Immature natural killer cell (primary cell): ENCODE results near the gene SLC35E1. TPM values are rescaled to one million over a fixed set of nuclear protein-coding genes. Genes with fewer than 3 reads are reported as not detected.
A peak's percentile ranks its signal among the peaks of the same experiment; 100 is the strongest.
"Not testable (repeated sequence)": the region's sequence is repeated elsewhere in the genome, so short reads cannot be mapped to it uniquely, and the experiment has no call there.

Experiments
- DNase-seq, 3 donors: peaks; one replicate each; pipeline ENCODE4 v3.0.0; 2022; ENCODE audit warnings: mixed read lengths in 1 of 3
- H3K27ac Mint-ChIP-seq, 6 donors: one replicate each; pipeline ENCODE4 v1.8.0; 2020; ENCODE audit warnings: mixed read lengths in 6 of 6, mild to moderate bottlenecking in 5 of 6, inconsistent platforms in 4 of 6, moderate library complexity in 3 of 6
- H3K27me3 Mint-ChIP-seq, 3 donors: one replicate each; pipeline ENCODE4 v1.8.0; 2020 to 2021; ENCODE audit warnings: low read depth in 3 of 3, mild to moderate bottlenecking in 3 of 3, mixed read lengths in 3 of 3, moderate library complexity in 3 of 3, inconsistent platforms in 1 of 3
- H3K36me3 Mint-ChIP-seq, 3 donors: one replicate each; pipeline ENCODE4 v1.8.0; 2020; ENCODE audit warnings: mixed read lengths in 3 of 3, inconsistent platforms in 2 of 3, mild to moderate bottlenecking in 2 of 3
- H3K4me1 Mint-ChIP-seq, 2 donors: one replicate each; pipeline ENCODE4 v1.8.0; 2020; ENCODE audit warnings: inconsistent platforms in 2 of 2, mild to moderate bottlenecking in 2 of 2, mixed read lengths in 2 of 2, moderate library complexity in 1 of 2
- H3K4me3 Mint-ChIP-seq, 5 donors: one replicate each; pipeline ENCODE4 v1.8.0; 2020; ENCODE audit warnings: mild to moderate bottlenecking in 5 of 5, mixed read lengths in 5 of 5, inconsistent platforms in 3 of 5, moderate library complexity in 3 of 5
- H3K9me3 Mint-ChIP-seq, 6 donors: one replicate each; pipeline ENCODE4 v1.8.0; 2020; ENCODE audit warnings: mild to moderate bottlenecking in 6 of 6, mixed read lengths in 6 of 6, inconsistent platforms in 4 of 6, moderate library complexity in 3 of 6
- polyA plus RNA-seq, 3 donors: library from polyadenylated mRNA; unstranded; fragments of 300-500 nt; fragmentation: Illumina TruSeq; gene quantifications; one replicate each; pipeline ENCODE4 v1.2.3, GENCODE V29; 2021

SLC35E1 gene
- polyA plus RNA-seq, 3 donors from 2014 or later, result 14.9 to 21.8 (median 20.1) TPM

GRCh38 chr19:16571283-16571682, 932 bp downstream of the SLC35E1 start:
- H3K9me3 Mint-ChIP-seq, result no peaks in the 10 kb centered on the region
- peaks cover 15 to 23% (median 21%) of the 10 kb centered on the region in 3 donors for H3K27me3 Mint-ChIP-seq
- peak overlapping the region; percentile 29 to 89 (median 76) for H3K27ac Mint-ChIP-seq
- peaks cover 7 to 25% (median 7%) of the 10 kb centered on the region in 3 donors for H3K36me3 Mint-ChIP-seq
- DNase-seq, result no peak
- peaks cover 55 to 62% of the 10 kb centered on the region in 2 donors for H3K4me1 Mint-ChIP-seq
- peak overlapping the region; percentile 70 to 81 (median 77) for H3K4me3 Mint-ChIP-seq

DNA sequence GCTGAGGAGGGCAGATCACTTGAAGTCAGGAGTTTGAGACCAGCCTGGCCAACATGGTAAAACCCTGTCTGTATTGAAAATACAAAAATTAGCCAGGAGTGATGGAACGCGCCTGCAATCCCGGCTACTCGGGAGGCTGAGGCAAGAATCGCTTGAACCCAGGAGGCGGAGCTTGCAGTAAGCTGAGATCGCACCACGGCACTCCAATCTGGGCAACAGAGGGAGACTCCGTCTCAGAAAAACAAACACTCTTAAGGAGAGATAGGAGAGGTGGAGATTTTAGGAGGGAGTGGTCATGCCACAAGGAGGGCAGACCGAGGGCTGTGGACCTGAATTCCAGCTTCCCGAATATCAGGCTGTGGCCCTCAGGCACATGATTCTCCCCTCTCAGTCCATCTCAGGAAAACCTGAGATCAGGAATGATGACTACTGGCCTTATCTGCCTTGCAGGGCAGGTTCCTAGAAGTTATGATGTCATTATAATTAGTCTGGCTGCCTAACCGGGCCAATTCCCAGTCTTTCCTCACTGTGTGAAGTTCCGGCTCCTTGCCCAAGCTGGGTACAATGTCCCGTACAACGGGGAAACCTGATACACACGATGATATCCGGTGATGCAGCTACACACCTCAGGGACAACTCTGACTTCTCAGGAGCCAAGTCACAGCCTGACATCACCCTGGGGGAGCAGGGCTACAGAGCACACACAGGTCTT, 2.5 kb downstream of the SLC35E1 start:
- peaks cover 52 to 61% of the 10 kb centered on the region in 2 donors for H3K4me1 Mint-ChIP-seq
- H3K27ac Mint-ChIP-seq, result peak overlapping the region in 5 of 6 donors; percentile 23 to 83 (median 75)
- H3K4me3 Mint-ChIP-seq, result peak overlapping the region; percentile 10 to 78 (median 47)
- no peak for DNase-seq
- peaks cover 15 to 25% (median 24%) of the 10 kb centered on the region in 3 donors for H3K27me3 Mint-ChIP-seq
- H3K9me3 Mint-ChIP-seq, result no peaks in the 10 kb centered on the region
- H3K36me3 Mint-ChIP-seq, result peaks cover 9 to 24% (median 11%) of the 10 kb centered on the region in 3 donors

DNA sequence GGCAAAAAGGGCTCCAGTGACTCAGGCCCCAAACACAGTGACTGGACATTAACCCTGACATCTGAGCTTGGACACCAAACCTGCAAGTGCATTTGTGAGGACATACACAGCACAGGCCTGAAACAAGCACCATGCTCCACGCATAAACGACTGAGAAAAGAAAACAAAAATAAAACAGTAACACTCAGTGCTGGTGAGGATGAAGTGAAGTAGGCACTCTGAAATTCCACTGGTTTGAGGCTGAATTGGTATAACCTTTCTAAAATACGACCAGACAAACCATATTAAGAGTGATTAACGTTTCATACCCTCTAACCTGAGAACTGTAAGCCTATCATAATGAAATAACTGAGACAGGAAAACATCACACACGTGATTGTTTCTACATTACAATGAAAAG, 5.5 kb downstream of the SLC35E1 start:
- Mint-ChIP-seq H3K27me3 (peaks cover 7 to 14% (median 10%) of the 10 kb centered on the region in 3 donors), H3K27ac (peak overlapping the region; percentile 97 to 100 (median 100)), H3K9me3 (no peaks in the 10 kb centered on the region), H3K36me3 (peaks cover 15 to 45% (median 24%) of the 10 kb centered on the region in 3 donors), H3K4me3 (peak overlapping the region; percentile 74 to 94 (median 83)), H3K4me1 (peaks cover 29 to 39% of the 10 kb centered on the region in 2 donors)
- DNase-seq, result no peak

DNA sequence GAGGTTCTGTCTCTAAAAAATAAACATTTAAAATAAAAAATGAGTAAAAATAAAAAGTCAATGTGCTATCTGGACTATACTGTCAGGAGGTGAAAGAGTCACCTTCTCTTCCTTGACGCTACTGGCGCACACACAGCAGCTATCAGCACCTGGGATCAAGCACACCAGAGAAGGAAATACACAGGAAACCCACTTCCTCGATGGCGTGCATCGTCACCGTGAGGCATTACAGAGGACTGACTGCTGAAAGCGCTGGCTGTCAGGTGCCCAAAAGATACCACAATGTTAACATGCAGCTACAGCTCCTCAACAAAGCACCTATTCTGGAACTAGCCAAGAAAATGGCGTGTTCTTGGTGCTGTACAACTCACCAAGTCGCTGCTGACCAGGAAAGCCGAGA, 6.1 kb downstream of the SLC35E1 start:
- peaks cover 20 to 50% (median 24%) of the 10 kb centered on the region in 3 donors for H3K36me3 Mint-ChIP-seq
- DNase-seq, result peak; percentile 85 to 88 (median 87)
- peaks cover 7 to 10% (median 9%) of the 10 kb centered on the region in 3 donors for H3K27me3 Mint-ChIP-seq
- no peaks in the 10 kb centered on the region for H3K9me3 Mint-ChIP-seq
- H3K4me1 Mint-ChIP-seq, result peaks cover 24 to 33% of the 10 kb centered on the region in 2 donors
- H3K4me3 Mint-ChIP-seq, result peak overlapping the region; percentile 74 to 94 (median 83)
- peak overlapping the region; percentile 97 to 100 (median 100) for H3K27ac Mint-ChIP-seq

GRCh38 chr19:16564842-16565241, 7.4 kb downstream of the SLC35E1 start:
- no peaks in the 10 kb centered on the region for H3K9me3 Mint-ChIP-seq

GRCh38 chr19:16562608-16563025, 9.6 kb downstream of the SLC35E1 start:
- H3K4me1 Mint-ChIP-seq, result peaks cover 18 to 20% of the 10 kb centered on the region in 2 donors
- H3K9me3 Mint-ChIP-seq, result no peaks in the 10 kb centered on the region
- no peak for DNase-seq
- H3K27ac Mint-ChIP-seq, result no peak overlapping the region
- H3K27me3 Mint-ChIP-seq, result peaks cover 0 to 6% (median 5%) of the 10 kb centered on the region in 3 donors
- H3K36me3 Mint-ChIP-seq, result peaks cover 26 to 47% (median 34%) of the 10 kb centered on the region in 3 donors
- no peak overlapping the region for H3K4me3 Mint-ChIP-seq

More at GRCh38 chr19:16564842-16565241, 7.4 kb downstream of the SLC35E1 start:
- peaks cover 25 to 57% (median 29%) of the 10 kb centered on the region in 3 donors for H3K36me3 Mint-ChIP-seq
- H3K4me1 Mint-ChIP-seq, result peaks cover 20 to 21% of the 10 kb centered on the region in 2 donors
- no peak for DNase-seq
- H3K27me3 Mint-ChIP-seq, result peaks cover 6 to 9% (median 6%) of the 10 kb centered on the region in 3 donors
- peak overlapping the region; percentile 29 to 100 (median 86) for H3K27ac Mint-ChIP-seq
- H3K4me3 Mint-ChIP-seq, result peak overlapping the region in 3 of 5 donors; percentile 10 to 60 (median 55)

DNA sequence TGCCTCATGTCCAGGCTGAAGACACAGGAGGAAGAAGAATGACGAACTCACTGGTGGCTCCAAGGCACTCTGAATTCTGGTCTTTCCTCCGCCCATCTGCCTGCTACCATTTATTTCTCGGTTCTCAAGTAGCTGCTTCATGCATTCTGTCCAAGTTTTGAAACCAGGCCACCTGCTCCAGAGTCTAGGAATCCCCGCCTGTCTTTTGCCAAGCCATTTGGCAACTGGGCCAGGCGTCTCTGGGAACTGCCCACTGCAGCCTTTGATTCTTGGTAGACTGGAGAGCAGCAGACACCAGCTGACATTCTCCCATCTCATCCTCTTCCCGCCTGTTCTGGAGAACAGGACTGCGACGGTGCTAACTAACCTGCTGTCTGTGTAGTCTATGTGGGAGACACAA, 10.8 kb downstream of the SLC35E1 start:
- Mint-ChIP-seq H3K36me3 (peaks cover 20 to 45% (median 28%) of the 10 kb centered on the region in 3 donors), H3K4me3 (no peak overlapping the region), H3K27ac (peak overlapping the region in 2 of 6 donors; percentile 13 to 70)

GRCh38 chr19:16559780-16560276, 12.4 kb downstream of the SLC35E1 start:
- peaks cover 17 to 44% (median 23%) of the 10 kb centered on the region in 3 donors for H3K36me3 Mint-ChIP-seq
- DNase-seq, result no peak
- peak overlapping the region in 1 of 6 donors; percentile 26 for H3K27ac Mint-ChIP-seq
- no peak overlapping the region for H3K4me3 Mint-ChIP-seq
- peaks cover 3 to 5% of the 10 kb centered on the region in 2 donors for H3K4me1 Mint-ChIP-seq
- no peaks in the 10 kb centered on the region for H3K9me3 Mint-ChIP-seq
- peaks cover 0 to under 1% (median 0%) of the 10 kb centered on the region in 3 donors for H3K27me3 Mint-ChIP-seq

More for the DNA sequence above, 10.8 kb downstream of the SLC35E1 start:
- Mint-ChIP-seq H3K4me1 (peaks cover 10 to 14% of the 10 kb centered on the region in 2 donors), H3K27me3 (peaks cover 0 to 3% (median 3%) of the 10 kb centered on the region in 3 donors), H3K9me3 (no peaks in the 10 kb centered on the region)
- DNase-seq, result no peak

- no peak for DNase-seq
- no peak overlapping the region for H3K4me3 Mint-ChIP-seq
- H3K27ac Mint-ChIP-seq, result no peak overlapping the region
- peaks cover 0 to 2% (median 0%) of the 10 kb centered on the region in 3 donors for H3K27me3 Mint-ChIP-seq
- no peaks in the 10 kb centered on the region for H3K9me3 Mint-ChIP-seq
- H3K36me3 Mint-ChIP-seq, result peaks cover 0 to 28% (median 18%) of the 10 kb centered on the region in 3 donors
- peaks cover 0 to 1% of the 10 kb centered on the region in 2 donors for H3K4me1 Mint-ChIP-seq
These were observed 17.4 kb downstream of the SLC35E1 start for GRCh38 chr19:16554776-16555175.

DNA sequence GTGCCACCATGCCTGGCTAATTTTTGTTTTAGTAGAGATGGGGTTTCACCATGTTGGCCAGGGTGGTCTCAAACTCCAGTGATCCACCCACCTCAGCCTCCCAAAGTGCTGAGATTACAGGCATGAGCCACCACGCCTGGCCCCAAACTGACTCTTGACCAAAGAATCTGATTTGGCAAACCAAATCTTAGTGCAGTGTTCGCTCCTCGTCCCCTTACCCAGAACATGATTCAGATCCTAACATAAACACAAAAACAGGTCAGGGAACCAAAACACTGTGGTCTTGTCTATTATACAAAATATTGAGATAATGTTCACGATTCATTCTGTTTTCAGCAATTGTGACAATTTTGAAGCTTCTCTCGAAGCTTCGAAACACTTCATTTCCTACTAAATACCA, 20.3 kb downstream of the SLC35E1 start:
- DNase-seq, H3K27ac Mint-ChIP-seq, H3K9me3 Mint-ChIP-seq, H3K4me1 Mint-ChIP-seq, H3K4me3 Mint-ChIP-seq, H3K27me3 Mint-ChIP-seq: not testable (repeated sequence)
- peaks cover 0 to 24% (median 13%) of the 10 kb centered on the region in 3 donors for H3K36me3 Mint-ChIP-seq

DNA sequence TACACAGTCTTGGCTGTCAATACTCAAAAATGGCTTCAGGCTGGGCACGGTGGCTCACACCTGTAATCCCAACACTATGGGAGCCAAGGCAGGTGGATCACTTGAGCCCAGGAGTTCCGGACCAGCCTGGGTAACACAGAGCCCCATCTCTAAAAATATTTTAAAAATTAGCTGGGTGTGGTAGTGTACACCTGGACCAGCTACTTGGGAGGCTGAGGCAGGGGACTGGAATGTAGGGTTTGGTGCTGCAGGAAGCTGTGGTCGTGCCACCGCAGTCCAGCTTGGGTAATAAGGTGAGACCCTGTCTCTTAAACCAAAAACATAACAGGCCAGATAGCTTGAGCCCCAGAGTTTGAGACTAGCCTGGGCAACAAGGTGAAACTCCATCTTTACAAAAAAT, 23.3 kb downstream of the SLC35E1 start:
- DNase-seq, result no peak
- Mint-ChIP-seq H3K9me3 (no peaks in the 10 kb centered on the region), H3K36me3 (peaks cover 0 to 17% (median 9%) of the 10 kb centered on the region in 3 donors), H3K4me3 (no peak overlapping the region), H3K27ac (no peak overlapping the region), H3K27me3 (peaks cover 0 to 1% (median 0%) of the 10 kb centered on the region in 3 donors), H3K4me1 (peaks cover 7 to 8% of the 10 kb centered on the region in 2 donors)

DNA sequence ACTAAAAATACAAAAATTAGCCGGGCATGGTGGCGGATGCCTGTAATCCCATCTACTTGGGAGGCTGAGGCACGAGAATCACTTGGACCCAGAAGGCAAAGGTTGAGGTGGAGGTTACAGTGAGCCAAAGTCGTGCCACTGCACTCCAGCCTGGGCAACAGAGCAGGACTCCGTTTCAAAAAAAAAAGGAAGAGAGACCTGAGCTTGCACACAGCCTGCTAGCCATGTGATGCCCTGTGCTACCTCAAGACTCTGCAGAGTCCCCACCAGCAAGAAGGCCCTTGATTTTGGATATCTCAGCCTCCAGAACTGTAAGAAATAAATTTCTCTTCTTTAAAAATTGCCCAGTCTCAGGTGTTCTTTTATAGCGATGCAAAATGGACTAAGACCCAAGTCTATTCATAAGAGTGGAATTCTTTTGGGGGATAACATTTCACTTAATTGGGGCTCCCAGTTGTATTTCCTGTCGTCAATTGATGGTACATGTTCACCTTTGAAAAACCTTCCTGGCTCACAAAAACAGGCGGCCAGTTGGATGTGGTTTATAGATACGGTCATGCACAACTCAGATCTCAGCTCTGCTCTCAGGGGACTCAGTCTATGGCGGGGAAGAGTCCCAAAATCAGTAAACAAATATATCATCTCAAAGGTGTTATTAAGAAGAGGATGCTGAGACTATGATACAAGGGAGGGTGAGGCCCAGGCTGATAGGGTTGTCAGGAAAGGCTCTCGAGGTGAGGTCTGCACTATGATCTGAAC, 27.6 kb downstream of the SLC35E1 start:
- peaks cover 2 to 10% (median 9%) of the 10 kb centered on the region in 3 donors for H3K27me3 Mint-ChIP-seq
- no peak for DNase-seq
- H3K4me1 Mint-ChIP-seq, result peaks cover 30 to 35% of the 10 kb centered on the region in 2 donors
- peak overlapping the region in 5 of 6 donors; percentile 35 to 73 (median 67) for H3K27ac Mint-ChIP-seq
- H3K4me3 Mint-ChIP-seq, result peak overlapping the region in 4 of 5 donors; percentile 1 to 44 (median 32)
- H3K9me3 Mint-ChIP-seq, result no peaks in the 10 kb centered on the region
- peaks cover 0 to under 1% (median 0%) of the 10 kb centered on the region in 3 donors for H3K36me3 Mint-ChIP-seq

- Mint-ChIP-seq H3K27ac (peak overlapping the region; percentile 66 to 96 (median 90)), H3K4me1 (peaks cover 36 to 40% of the 10 kb centered on the region in 2 donors)
- not testable (repeated sequence) for DNase-seq
These were observed 28.5 kb downstream of the SLC35E1 start for GRCh38 chr19:16543734-16544133.

More at GRCh38 chr19:16543734-16544133, 28.5 kb downstream of the SLC35E1 start:
- H3K27me3 Mint-ChIP-seq, result peaks cover 2 to 10% (median 9%) of the 10 kb centered on the region in 3 donors
- H3K36me3 Mint-ChIP-seq, H3K9me3 Mint-ChIP-seq: not testable (repeated sequence)
- peak overlapping the region; percentile 90 to 92 (median 90) for H3K4me3 Mint-ChIP-seq
